ENCODE results near the gene SND1.

SND1 gene

DNA sequence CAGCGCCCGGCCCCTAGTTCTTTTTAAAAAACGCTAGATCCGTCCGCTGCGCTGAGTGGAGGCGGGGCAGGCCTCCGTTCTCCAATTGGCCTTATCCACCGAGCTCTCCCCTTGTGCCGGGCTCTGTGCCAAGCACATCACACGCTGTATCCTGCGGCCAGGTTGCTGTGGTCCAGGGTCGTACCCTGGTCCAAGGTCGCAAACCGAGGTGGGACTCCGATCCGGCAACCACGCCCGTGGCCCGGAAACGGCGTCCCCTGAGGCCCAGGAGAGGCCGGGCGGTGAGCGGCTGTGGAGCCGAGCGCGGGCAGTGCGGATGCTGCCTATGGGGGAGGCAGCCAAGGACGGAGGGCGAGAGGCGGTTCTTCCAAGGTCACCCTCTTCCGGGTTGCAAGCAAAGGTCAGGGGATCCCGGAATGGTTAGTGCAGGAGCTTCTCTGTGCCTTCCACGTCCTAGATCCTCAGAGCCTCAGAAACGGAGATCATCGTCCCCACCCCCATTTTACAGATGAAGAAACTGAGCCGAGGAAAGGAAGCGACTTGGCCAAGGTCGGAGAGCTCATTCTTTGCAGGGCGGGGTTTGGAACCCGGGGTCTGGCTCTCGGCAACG, 451.6 kb downstream of the SND1 start:
- TF ChIP-seq EZH2phosphoT487 (conservative IDR thresholded peaks at IDR 0.05; ENCODE audit: low read length), result no peak
- TF ChIP-seq, protein P1, sequence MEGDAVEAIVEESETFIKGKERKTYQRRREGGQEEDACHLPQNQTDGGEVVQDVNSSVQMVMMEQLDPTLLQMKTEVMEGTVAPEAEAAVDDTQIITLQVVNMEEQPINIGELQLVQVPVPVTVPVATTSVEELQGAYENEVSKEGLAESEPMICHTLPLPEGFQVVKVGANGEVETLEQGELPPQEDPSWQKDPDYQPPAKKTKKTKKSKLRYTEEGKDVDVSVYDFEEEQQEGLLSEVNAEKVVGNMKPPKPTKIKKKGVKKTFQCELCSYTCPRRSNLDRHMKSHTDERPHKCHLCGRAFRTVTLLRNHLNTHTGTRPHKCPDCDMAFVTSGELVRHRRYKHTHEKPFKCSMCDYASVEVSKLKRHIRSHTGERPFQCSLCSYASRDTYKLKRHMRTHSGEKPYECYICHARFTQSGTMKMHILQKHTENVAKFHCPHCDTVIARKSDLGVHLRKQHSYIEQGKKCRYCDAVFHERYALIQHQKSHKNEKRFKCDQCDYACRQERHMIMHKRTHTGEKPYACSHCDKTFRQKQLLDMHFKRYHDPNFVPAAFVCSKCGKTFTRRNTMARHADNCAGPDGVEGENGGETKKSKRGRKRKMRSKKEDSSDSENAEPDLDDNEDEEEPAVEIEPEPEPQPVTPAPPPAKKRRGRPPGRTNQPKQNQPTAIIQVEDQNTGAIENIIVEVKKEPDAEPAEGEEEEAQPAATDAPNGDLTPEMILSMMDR (IDR thresholded peaks at IDR 0.05; ENCODE audit: insufficient read depth, low read length, poor library complexity, severe bottlenecking), result no peak
- H3K27ac ChIP-seq (ENCODE audit: low read depth, low read length), result peak overlapping the region; percentile 63
- no peaks in the 10 kb centered on the region for H3K36me3 ChIP-seq (ENCODE audit: low read length)
- H3K9me3 ChIP-seq (ENCODE audit: insufficient read depth, low read length), result no peaks in the 10 kb centered on the region
- H2AFZ ChIP-seq (ENCODE audit: low read depth, low read length, severe bottlenecking), result peak overlapping the region; percentile 75
- H3F3A ChIP-seq (ENCODE audit: insufficient read depth), result peaks cover 24% of the 10 kb centered on the region
- H4K20me1 ChIP-seq (ENCODE audit: low read depth, low read length), result no peaks in the 10 kb centered on the region
- peak overlapping the region; percentile 83 for H3K4me2 ChIP-seq (ENCODE audit: low read depth, low read length, poor library complexity, severe bottlenecking)
- peak overlapping the region; percentile 65 for H3K4me3 ChIP-seq (ENCODE audit: insufficient read depth, low read length, poor library complexity, severe bottlenecking)
- H3K79me2 ChIP-seq (ENCODE audit: insufficient read depth, low read length), result no peaks in the 10 kb centered on the region
- H3K9ac ChIP-seq (ENCODE audit: low read length), result peak overlapping the region; percentile 80
- H3K27me3 ChIP-seq (ENCODE audit: low read length), result no peaks in the 10 kb centered on the region
- no peaks in the 10 kb centered on the region for H3K9me2 ChIP-seq (replicated peaks; ENCODE audit: insufficient read depth, low read length)

DNA sequence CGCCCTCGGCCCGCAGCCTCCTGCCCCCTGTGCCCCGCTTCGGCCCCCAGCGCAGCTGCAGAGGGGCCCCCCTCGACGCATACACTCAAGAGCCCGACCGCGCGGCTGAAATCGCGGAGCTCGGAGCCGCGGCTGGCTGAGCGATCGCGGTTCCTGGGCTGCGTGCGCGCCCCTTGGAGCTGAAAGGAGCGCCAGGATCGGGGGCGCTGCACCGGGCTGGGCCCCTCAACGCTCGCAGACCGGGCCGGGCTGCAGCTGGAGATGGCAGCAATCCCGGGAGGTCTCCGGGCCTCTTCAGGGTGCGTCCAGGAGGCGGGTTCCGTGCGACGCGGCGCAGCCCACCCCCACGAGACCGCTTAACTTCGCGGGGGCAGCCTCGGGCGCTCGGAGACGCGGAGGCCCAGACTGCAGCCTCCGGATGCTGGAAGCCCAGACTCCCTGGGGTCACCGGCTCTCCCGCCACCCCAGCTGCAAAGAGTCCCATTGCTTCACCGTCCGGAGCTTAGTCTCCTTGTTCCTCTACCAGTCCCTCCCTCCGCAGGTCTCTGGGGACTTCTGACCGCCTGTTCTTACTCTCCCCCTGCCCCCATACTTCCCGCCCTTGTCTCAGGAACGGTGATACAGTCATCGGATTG, 452.2 kb downstream of the SND1 start:
- Histone ChIP-seq H3K27ac (ENCODE audit: low read depth, low read length) (peak overlapping the region; percentile 63), H3K4me3 (ENCODE audit: insufficient read depth, low read length, poor library complexity, severe bottlenecking) (peak overlapping the region; percentile 65), H3K79me2 (ENCODE audit: insufficient read depth, low read length) (no peaks in the 10 kb centered on the region), H3K9me3 (ENCODE audit: insufficient read depth, low read length) (no peaks in the 10 kb centered on the region), H4K20me1 (ENCODE audit: low read depth, low read length) (no peaks in the 10 kb centered on the region), H3K9me2 (replicated peaks; ENCODE audit: insufficient read depth, low read length) (no peaks in the 10 kb centered on the region), H3K9ac (ENCODE audit: low read length) (peak overlapping the region; percentile 80), H3K36me3 (ENCODE audit: low read length) (no peaks in the 10 kb centered on the region), H3K27me3 (ENCODE audit: low read length) (no peaks in the 10 kb centered on the region), H3K4me2 (ENCODE audit: low read depth, low read length, poor library complexity, severe bottlenecking) (peak overlapping the region; percentile 83), H2AFZ (ENCODE audit: low read depth, low read length, severe bottlenecking) (peak overlapping the region; percentile 75), H3F3A (ENCODE audit: insufficient read depth) (peaks cover 30% of the 10 kb centered on the region)
- TF ChIP-seq, protein P1 (IDR thresholded peaks at IDR 0.05; ENCODE audit: insufficient read depth, low read length, poor library complexity, severe bottlenecking), result no peak
- TF ChIP-seq EZH2phosphoT487 (conservative IDR thresholded peaks at IDR 0.05; ENCODE audit: low read length), result no peak

- no peak overlapping the region for H3K27ac ChIP-seq (ENCODE audit: low read depth, low read length)
- H3K79me2 ChIP-seq (ENCODE audit: insufficient read depth, low read length), result no peaks in the 10 kb centered on the region
- no peaks in the 10 kb centered on the region for H3K9me2 ChIP-seq (replicated peaks; ENCODE audit: insufficient read depth, low read length)
- H3K9ac ChIP-seq (ENCODE audit: low read length), result peak overlapping the region; percentile 80; the same call in 1 of the 2 replicates
- H3K4me2 ChIP-seq (ENCODE audit: low read depth, low read length, poor library complexity, severe bottlenecking), result peak overlapping the region; percentile 83
- TF ChIP-seq, protein P1 (IDR thresholded peaks at IDR 0.05; ENCODE audit: insufficient read depth, low read length, poor library complexity, severe bottlenecking), result no peak
- TF ChIP-seq EZH2phosphoT487 (conservative IDR thresholded peaks at IDR 0.05; ENCODE audit: low read length), result no peak
- no peak overlapping the region for H2AFZ ChIP-seq (ENCODE audit: low read depth, low read length, severe bottlenecking)
- H3K9me3 ChIP-seq (ENCODE audit: insufficient read depth, low read length), result no peaks in the 10 kb centered on the region
- H3K27me3 ChIP-seq (ENCODE audit: low read length), result no peaks in the 10 kb centered on the region
- no peaks in the 10 kb centered on the region for H3K36me3 ChIP-seq (ENCODE audit: low read length)
- no peak overlapping the region for H3K4me3 ChIP-seq (ENCODE audit: insufficient read depth, low read length, poor library complexity, severe bottlenecking)
- peaks cover 38% of the 10 kb centered on the region for H3F3A ChIP-seq (ENCODE audit: insufficient read depth)
- no peaks in the 10 kb centered on the region for H4K20me1 ChIP-seq (ENCODE audit: low read depth, low read length)
These were observed 453.4 kb downstream of the SND1 start for GRCh38 chr7:128105228-128106022.

Measured in SU-DHL-6 (cell line).